RWPE1 (cell line): ENCODE results near the gene RILP.
"Not testable (repeated sequence)": the region's sequence is repeated elsewhere in the genome, so short reads cannot be mapped to it uniquely, and the experiment has no call there.

Source experiments
- CTCF ChIA-PET: fragments of 350-600 bp; sonication (Branson Sonifier 250); formaldehyde crosslinking; extraction: SDS; loops from one replicate; lab custom pipeline; 2021; lab: Yijun Ruan, JAX
- POLR2A ChIA-PET: fragments of 400-600 bp; formaldehyde crosslinking; extraction: SDS; loops from one replicate; lab custom pipeline; 2020; ENCODE audit warnings: antibody characterized with exemption; ENCODE audit not compliant: low non-redundant PET; lab: Yijun Ruan, JAX
- DNase-seq: peaks from one replicate; pipeline ENCODE4 v3.0.0; 2012; ENCODE audit warnings: low spot score
- H3K27ac ChIP-seq: fragments of 450-650 bp; 2 replicates; pipeline ENCODE4 v1.5.1; 2017
- CTCF ChIP-seq: fragments of 450-650 bp; conservative IDR thresholded peaks from 2 replicates; pipeline ENCODE4 v1.5.1; 2017; ENCODE audit warnings: low read depth, mild to moderate bottlenecking

The RILP gene

GRCh38 chr17:1661045-1661444, 11.4 kb upstream of the RILP start:
- DNase-seq, result no peak
- peak overlapping the region; percentile 6; the same call in 1 of the 2 replicates for H3K27ac ChIP-seq
- no peak for TF ChIP-seq CTCF
- POLR2A ChIA-PET, result interaction anchor here (0.5 to 0.6 kb wide), 2 partner anchors 12 to 22 kb away, joined by 3 read pairs; partner anchors contain the start of gene RILP
- CTCF ChIA-PET, result interaction anchor here (0.6 to 1.6 kb wide), 2 partner anchors 9 to 1003 kb away, joined by 3 to 4 read pairs; no protein-coding TSS in a partner anchor

- TF ChIP-seq CTCF, result no peak
- CTCF ChIA-PET, result no interaction called here
- H3K27ac ChIP-seq, result no peak overlapping the region
- POLR2A ChIA-PET, result interaction anchor here (0.6 kb wide), 1 partner anchor 9 kb away, joined by 4 read pairs; no protein-coding TSS in a partner anchor
- no peak for DNase-seq
Measured at GRCh38 chr17:1658100-1658499, 8.4 kb upstream of the RILP start.

GRCh38 chr17:1653735-1654134, 4.1 kb upstream of the RILP start:
- ChIA-PET CTCF (no interaction called here), POLR2A (no interaction called here)
- no peak for TF ChIP-seq CTCF
- no peak for DNase-seq
- peak overlapping the region; percentile 23 for H3K27ac ChIP-seq

GRCh38 chr17:1652794-1653193, 3.1 kb upstream of the RILP start:
- DNase-seq, POLR2A ChIA-PET: not testable (repeated sequence)
- CTCF ChIA-PET, result interaction anchor here (0.6 kb wide), 3 partner anchors 12 to 1044 kb away, joined by 3 to 8 read pairs (median 3); no protein-coding TSS in a partner anchor

GRCh38 chr17:1651559-1651844, 1.8 kb upstream of the RILP start:
- DNase-seq, result no peak
- TF ChIP-seq CTCF, result no peak
- ChIA-PET POLR2A (interaction anchor here (1.0 kb wide), 1 partner anchor 63 kb away, joined by 3 read pairs; no protein-coding TSS in a partner anchor), CTCF (interaction anchor here (0.6 to 1.7 kb wide), 2 partner anchors 18 to 132 kb away, joined by 3 to 6 read pairs; no protein-coding TSS in a partner anchor)
- peak overlapping the region; percentile 100 for H3K27ac ChIP-seq

More at GRCh38 chr17:1652794-1653193, 3.1 kb upstream of the RILP start:
- peak overlapping the region; percentile 100 for H3K27ac ChIP-seq

- POLR2A ChIA-PET, result interaction anchor here (1.0 kb wide), 1 partner anchor 63 kb away, joined by 3 read pairs; no protein-coding TSS in a partner anchor
- TF ChIP-seq CTCF, result no peak
- H3K27ac ChIP-seq, result peak overlapping the region; percentile 100
- CTCF ChIA-PET, result interaction anchor here (0.6 to 3.2 kb wide), 3 partner anchors 18 to 132 kb away, joined by 3 to 18 read pairs (median 6); no protein-coding TSS in a partner anchor
- no peak for DNase-seq
Measured at GRCh38 chr17:1650731-1651558, 1.3 kb upstream of the RILP start.
